HG02763 (cell line): ENCODE measurements around the gene AGBL4.
"Not testable (repeated sequence)": the region's sequence is repeated elsewhere in the genome, so short reads cannot be mapped to it uniquely, and the experiment has no call there.

Source experiments
- ATAC-seq: cut with Tn5 transposase; IDR thresholded peaks from one replicate; pipeline ENCODE4 v1.9.1; 2021; ENCODE audit warnings: mild to moderate bottlenecking, moderate library complexity; ENCODE audit not compliant: unreplicated experiment

Gene AGBL4

DNA sequence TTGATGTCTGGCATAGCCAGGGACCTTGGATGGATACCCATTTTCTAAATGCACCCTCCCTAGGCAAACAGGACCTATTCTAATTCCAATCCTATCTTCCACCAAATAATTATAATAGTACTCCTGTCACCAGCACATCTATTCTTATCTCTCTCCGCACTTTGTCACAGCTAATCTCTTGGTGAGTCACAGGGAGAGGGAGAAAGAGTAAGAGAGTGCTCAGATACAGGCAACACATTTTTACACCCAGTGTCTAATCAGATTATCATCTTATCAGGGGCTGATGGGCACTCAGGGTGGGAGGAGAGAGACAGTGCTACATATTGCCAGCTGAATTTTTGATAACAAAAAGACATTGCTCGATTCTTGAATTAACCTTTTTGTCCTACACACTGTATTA lies 972.1 kb downstream of the AGBL4 start:
- ATAC-seq, result no peak

GRCh38 chr1:49050041-49050440 lies 973.7 kb downstream of the AGBL4 start:
- no peak for ATAC-seq

GRCh38 chr1:49048188-49048587 lies 975.6 kb downstream of the AGBL4 start:
- no peak for ATAC-seq

DNA sequence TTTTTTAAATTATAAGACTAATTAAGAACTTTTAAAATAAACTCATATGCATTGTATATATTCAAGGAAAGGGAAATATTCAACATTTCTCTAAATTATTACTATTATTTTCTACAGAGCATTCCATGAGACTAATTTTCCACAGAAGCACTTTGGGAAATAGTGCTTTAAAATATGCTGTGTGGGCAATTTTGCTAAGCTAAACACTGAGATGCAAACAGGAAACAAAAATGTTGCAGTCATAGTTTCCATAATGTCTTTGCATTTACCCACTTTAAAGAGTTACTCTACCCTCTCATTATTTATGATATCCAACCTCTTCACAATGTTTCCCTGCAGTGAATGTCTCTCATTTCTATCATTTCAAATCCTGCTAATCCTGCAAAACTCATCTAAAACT lies 977.4 kb downstream of the AGBL4 start:
- ATAC-seq, result no peak

- ATAC-seq, result no peak
Observed at GRCh38 chr1:49045371-49045770, 978.4 kb downstream of the AGBL4 start.

- ATAC-seq, result no peak
Observed at GRCh38 chr1:49036700-49037099, 987.1 kb downstream of the AGBL4 start.

DNA sequence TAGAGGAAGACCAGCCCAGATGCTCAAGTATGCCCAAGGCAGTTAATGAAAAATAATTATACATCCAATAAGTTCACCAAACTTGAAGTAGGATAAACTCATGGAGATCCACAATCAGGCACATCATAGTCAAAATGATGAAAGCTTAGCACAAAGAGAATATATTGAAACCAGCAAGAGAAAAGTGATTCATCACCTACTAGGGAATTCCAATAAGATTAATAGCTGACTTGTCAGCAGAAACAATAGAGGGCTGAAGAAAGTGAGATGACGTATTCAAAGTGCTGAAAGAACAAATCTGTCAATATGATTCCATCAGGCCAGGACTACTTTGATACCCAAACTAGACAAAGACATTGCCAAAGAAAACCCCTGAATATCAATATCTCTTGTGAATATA lies 995.4 kb downstream of the AGBL4 start:
- ATAC-seq, result no peak

- ATAC-seq, result no peak
Observed at GRCh38 chr1:49026230-49026811, 997.4 kb downstream of the AGBL4 start.

- no peak for ATAC-seq
Observed at GRCh38 chr1:49016030-49016977, 1007.5 kb downstream of the AGBL4 start.

DNA sequence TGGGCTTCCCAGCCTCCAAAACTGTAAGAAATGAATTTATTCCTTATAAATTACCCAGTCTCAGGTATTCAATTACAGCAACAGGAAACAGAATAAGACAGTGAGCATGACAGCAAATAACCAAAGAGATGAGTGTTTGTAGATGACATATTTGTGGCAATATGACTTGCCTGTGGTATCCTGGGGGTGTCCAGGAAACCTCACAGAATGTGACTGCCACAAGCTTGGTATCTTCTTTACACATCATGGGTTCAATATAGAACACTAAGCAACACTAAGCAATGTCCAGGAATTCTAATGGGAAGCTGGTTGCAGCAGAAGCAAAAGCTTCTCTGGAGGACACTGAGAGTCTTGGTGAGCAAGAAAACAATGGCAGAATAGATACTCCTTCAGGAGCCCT lies 1010.7 kb downstream of the AGBL4 start:
- no peak for ATAC-seq

DNA sequence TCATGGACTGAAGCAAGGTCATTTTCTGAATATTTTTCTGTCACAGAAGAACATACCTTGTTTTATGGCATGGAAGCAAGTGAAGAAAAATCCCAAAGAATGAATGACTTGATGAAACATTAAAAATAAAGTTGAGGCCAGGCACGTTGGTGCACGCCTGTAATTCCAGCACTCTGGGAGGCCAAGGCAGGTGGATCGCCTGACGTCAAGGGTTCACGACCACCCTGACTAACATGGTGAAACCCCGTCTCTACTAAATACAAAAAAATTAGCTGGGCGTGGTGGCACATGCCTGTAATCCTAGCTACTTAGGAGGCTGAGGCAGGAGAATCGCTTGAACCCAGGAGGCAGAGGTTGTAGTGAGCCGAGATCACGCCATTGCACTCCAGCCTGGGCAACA lies 1020.8 kb downstream of the AGBL4 start:
- not testable (repeated sequence) for ATAC-seq

DNA sequence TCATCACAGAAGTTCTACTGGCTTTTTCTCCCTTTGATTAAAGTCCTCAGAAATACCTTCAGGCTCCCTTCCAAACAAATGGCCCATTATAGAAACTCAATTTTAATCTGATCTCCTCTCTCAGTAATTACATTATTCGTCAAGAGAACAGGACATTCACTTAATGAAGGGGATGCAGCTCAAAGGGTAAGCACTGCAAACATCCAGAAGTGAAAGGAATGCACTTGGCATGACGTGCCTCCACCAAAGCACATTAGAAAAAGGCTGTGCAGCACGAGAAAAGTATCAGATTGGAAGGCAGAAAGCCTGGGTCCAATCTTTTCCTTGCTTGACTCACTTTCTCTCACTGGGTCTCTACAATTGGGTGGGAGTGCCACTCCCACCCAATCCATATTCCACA lies 1024.4 kb downstream of the AGBL4 start:
- no peak for ATAC-seq

DNA sequence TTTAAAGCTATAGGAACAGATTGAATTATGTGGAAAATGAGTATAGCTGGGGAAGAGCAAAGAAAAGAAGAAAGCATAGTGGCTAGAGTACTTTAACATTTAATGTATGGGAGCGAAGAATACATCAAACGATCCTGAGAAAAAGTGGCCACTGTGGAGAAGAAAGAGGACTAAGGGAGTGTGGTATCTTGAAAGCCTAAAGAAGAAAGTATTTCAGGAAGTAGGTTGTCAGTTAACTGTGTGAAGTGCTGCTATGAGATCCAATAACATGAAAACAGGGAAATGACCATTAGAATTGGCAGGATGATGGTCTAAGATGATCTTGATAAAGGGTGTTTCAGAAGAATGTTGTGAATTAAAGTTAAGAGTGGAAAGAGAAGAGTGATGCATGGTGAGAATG lies 1027.4 kb downstream of the AGBL4 start:
- no peak for ATAC-seq

GRCh38 chr1:48988633-48989197 lies 1035.0 kb downstream of the AGBL4 start:
- no peak for ATAC-seq

DNA sequence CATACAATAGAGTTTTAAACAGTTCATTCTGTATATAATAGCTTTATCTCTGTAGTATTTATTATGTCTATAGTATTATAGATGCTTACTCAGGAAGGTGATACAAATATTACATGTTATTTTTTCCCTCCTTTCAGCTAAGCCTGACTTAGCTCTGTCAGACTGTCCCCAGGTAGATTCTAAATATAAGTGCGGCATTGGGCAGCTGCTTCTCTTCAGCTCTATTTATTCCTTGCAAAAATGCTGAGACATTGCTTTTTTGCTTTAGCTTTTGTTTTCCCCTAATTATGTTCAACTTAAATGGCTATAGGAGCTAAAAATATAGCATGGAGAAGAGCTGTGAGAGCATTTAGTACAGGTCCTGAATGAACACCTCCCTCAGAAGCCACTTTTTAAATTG lies 1043.8 kb downstream of the AGBL4 start:
- no peak for ATAC-seq

GRCh38 chr1:48978413-48978812 lies 1045.3 kb downstream of the AGBL4 start:
- ATAC-seq, result no peak

GRCh38 chr1:48977273-48977672 lies 1046.5 kb downstream of the AGBL4 start:
- ATAC-seq, result no peak

GRCh38 chr1:48969971-48970370 lies 1053.8 kb downstream of the AGBL4 start:
- ATAC-seq, result no peak

- no peak for ATAC-seq
Observed at GRCh38 chr1:48967318-48967717, 1056.4 kb downstream of the AGBL4 start.

DNA sequence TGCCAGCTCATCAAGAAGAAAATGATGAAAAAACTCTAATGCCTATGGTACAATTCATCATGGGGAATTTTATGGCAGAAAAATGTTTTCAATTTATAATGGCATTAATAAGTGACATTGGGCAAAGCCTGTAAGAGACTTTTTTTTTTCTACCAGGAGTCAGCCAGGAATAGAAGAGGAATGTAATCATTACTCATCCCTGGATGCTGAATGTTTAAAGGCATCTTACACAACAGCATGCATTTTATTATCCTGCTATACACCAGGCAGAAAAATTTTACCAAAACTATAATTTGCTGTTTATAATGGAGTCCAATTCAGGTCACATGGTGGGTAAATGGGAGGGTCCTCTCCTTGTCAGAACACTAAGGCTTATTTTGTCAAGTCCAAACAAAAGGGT lies 1057.2 kb downstream of the AGBL4 start:
- no peak for ATAC-seq

DNA sequence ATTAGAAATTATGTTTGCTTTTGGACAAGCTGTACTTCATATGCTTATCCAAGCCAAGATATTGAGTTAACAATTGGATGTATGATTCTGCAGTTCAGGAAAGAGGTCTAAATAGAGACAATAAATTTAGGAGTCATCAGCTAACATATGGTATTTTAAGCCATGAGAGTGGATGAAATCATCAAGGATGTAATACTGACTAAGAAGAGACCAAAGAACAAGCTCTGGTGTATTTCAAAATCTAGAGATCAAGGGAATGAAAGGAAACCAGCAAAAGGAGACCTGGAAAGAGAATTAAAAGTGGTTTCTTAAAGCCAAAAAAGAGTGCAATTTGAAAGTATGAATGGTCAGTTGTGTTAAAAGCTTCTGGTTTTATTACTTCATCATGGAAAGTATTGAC lies 1063.4 kb downstream of the AGBL4 start:
- no peak for ATAC-seq

GRCh38 chr1:48955774-48956173 lies 1068.0 kb downstream of the AGBL4 start:
- ATAC-seq, result no peak
